ENCODE data around the gene TBC1D14.

TBC1D14 gene

GRCh38 chr4:6873792-6874461 lies 35.7 kb upstream of the TBC1D14 start:
- H3K14ac ChIP-seq (ENCODE audit: low read length), result no peak overlapping the region
- H2BK120ac ChIP-seq (ENCODE audit: insufficient read depth, low read length, poor library complexity), result no peak overlapping the region
- no peak overlapping the region for H3K23ac ChIP-seq (ENCODE audit: low read length)
- WGBS (ENCODE audit: extremely low coverage, insufficient coverage, insufficient read length), result no CpG with 5 or more reads among the region's 3 CpGs
- H3K79me2 ChIP-seq (ENCODE audit: control insufficient read depth, insufficient read depth, low read length, poor library complexity), result no peaks in the 10 kb centered on the region
- H3K18ac ChIP-seq (ENCODE audit: low read length), result no peak overlapping the region
- no peaks in the 10 kb centered on the region for H3K27me3 ChIP-seq (ENCODE audit: insufficient read depth, low read length)
- no peak overlapping the region for H3K9ac ChIP-seq (ENCODE audit: low read length)
- H3K4ac ChIP-seq (ENCODE audit: low read depth, low read length), result no peak overlapping the region
- H3K9me3 ChIP-seq (ENCODE audit: insufficient read depth, low read depth, low read length), result peaks cover 2% of the 10 kb centered on the region
- no peak overlapping the region for H4K12ac ChIP-seq (ENCODE audit: low read depth, low read length)
- no peak overlapping the region for H3K27ac ChIP-seq (ENCODE audit: low read depth, low read length)
- H4K91ac ChIP-seq (ENCODE audit: low read depth, low read length), result no peak overlapping the region
- no peaks in the 10 kb centered on the region for H3K79me1 ChIP-seq (ENCODE audit: low read length)
- H2BK12ac ChIP-seq (ENCODE audit: low read length), result no peak overlapping the region
- H3K36me3 ChIP-seq (ENCODE audit: control insufficient read depth in 1 of 2, insufficient read depth in 2 of 2, low read length in 2 of 2), result peaks cover 43 to 52% of the 10 kb centered on the region in 2 experiments
- no peak overlapping the region for H2AK5ac ChIP-seq (ENCODE audit: low read length)
- H4K8ac ChIP-seq (ENCODE audit: low read depth, low read length), result no peak overlapping the region
- no peak overlapping the region for H3K4me3 ChIP-seq (ENCODE audit: low read depth, low read length)
- no peak overlapping the region for H2AFZ ChIP-seq (ENCODE audit: insufficient read depth, low read length, poor library complexity)
- DNase-seq, result peak; percentile 63 to 86
- no peak overlapping the region for H3K4me2 ChIP-seq (ENCODE audit: low read length)
- no peak overlapping the region for H2BK5ac ChIP-seq (ENCODE audit: low read depth, low read length, poor library complexity)
- peaks cover 2 to 4% of the 10 kb centered on the region in 2 experiments for H3K4me1 ChIP-seq (ENCODE audit: control insufficient read depth in 1 of 2, insufficient read depth in 2 of 2, low read length in 2 of 2)

- no peak overlapping the region for H3K27ac ChIP-seq (ENCODE audit: low read depth, low read length)
- H3K9me3 ChIP-seq (ENCODE audit: insufficient read depth, low read depth, low read length), result peaks cover 2% of the 10 kb centered on the region
- H3K27me3 ChIP-seq (ENCODE audit: insufficient read depth, low read length), result no peaks in the 10 kb centered on the region
- H2BK5ac ChIP-seq (ENCODE audit: low read depth, low read length, poor library complexity), result no peak overlapping the region
- H3K4me2 ChIP-seq (ENCODE audit: low read length), result no peak overlapping the region
- H3K36me3 ChIP-seq (ENCODE audit: control insufficient read depth in 1 of 2, insufficient read depth in 2 of 2, low read length in 2 of 2), result peaks cover 50 to 61% of the 10 kb centered on the region in 2 experiments
- H3K79me1 ChIP-seq (ENCODE audit: low read length), result no peaks in the 10 kb centered on the region
- H3K4me1 ChIP-seq (ENCODE audit: control insufficient read depth in 1 of 2, insufficient read depth in 2 of 2, low read length in 2 of 2), result peaks cover 2 to 4% of the 10 kb centered on the region in 2 experiments
- no peak overlapping the region for H4K12ac ChIP-seq (ENCODE audit: low read depth, low read length)
- H2BK12ac ChIP-seq (ENCODE audit: low read length), result no peak overlapping the region
- whole genome bisulfite sequencing (ENCODE audit: extremely low coverage, insufficient coverage, insufficient read length), result no CpG with 5 or more reads among the region's 4 CpGs
- no peak overlapping the region for H3K23ac ChIP-seq (ENCODE audit: low read length)
- no peak overlapping the region for H3K4me3 ChIP-seq (ENCODE audit: low read depth, low read length)
- no peak overlapping the region for H3K4ac ChIP-seq (ENCODE audit: low read depth, low read length)
- H4K91ac ChIP-seq (ENCODE audit: low read depth, low read length), result no peak overlapping the region
- H2BK120ac ChIP-seq (ENCODE audit: insufficient read depth, low read length, poor library complexity), result no peak overlapping the region
- no peak overlapping the region for H3K14ac ChIP-seq (ENCODE audit: low read length)
- no peak overlapping the region for H2AK5ac ChIP-seq (ENCODE audit: low read length)
- H3K9ac ChIP-seq (ENCODE audit: low read length), result no peak overlapping the region
- no peak for DNase-seq
- no peak overlapping the region for H3K18ac ChIP-seq (ENCODE audit: low read length)
- H2AFZ ChIP-seq (ENCODE audit: insufficient read depth, low read length, poor library complexity), result no peak overlapping the region
- H3K79me2 ChIP-seq (ENCODE audit: control insufficient read depth, insufficient read depth, low read length, poor library complexity), result no peaks in the 10 kb centered on the region
- no peak overlapping the region for H4K8ac ChIP-seq (ENCODE audit: low read depth, low read length)
These were observed 34.6 kb upstream of the TBC1D14 start for GRCh38 chr4:6874981-6875380.

GRCh38 chr4:6875431-6875831 lies 34.2 kb upstream of the TBC1D14 start:
- Histone ChIP-seq H3K23ac (ENCODE audit: low read length) (no peak overlapping the region), H4K91ac (ENCODE audit: low read depth, low read length) (no peak overlapping the region), H3K27me3 (ENCODE audit: insufficient read depth, low read length) (no peaks in the 10 kb centered on the region), H3K14ac (ENCODE audit: low read length) (no peak overlapping the region), H3K18ac (ENCODE audit: low read length) (no peak overlapping the region), H2BK120ac (ENCODE audit: insufficient read depth, low read length, poor library complexity) (no peak overlapping the region), H2BK5ac (ENCODE audit: low read depth, low read length, poor library complexity) (no peak overlapping the region), H3K9ac (ENCODE audit: low read length) (no peak overlapping the region), H2BK12ac (ENCODE audit: low read length) (no peak overlapping the region), H3K9me3 (ENCODE audit: insufficient read depth, low read depth, low read length) (peaks cover 2% of the 10 kb centered on the region), H3K27ac (ENCODE audit: low read depth, low read length) (no peak overlapping the region), H3K79me1 (ENCODE audit: low read length) (no peaks in the 10 kb centered on the region), H2AFZ (ENCODE audit: insufficient read depth, low read length, poor library complexity) (no peak overlapping the region), H3K4ac (ENCODE audit: low read depth, low read length) (no peak overlapping the region), H4K12ac (ENCODE audit: low read depth, low read length) (no peak overlapping the region), H3K79me2 (ENCODE audit: control insufficient read depth, insufficient read depth, low read length, poor library complexity) (no peaks in the 10 kb centered on the region), H3K36me3 (ENCODE audit: control insufficient read depth in 1 of 2, insufficient read depth in 2 of 2, low read length in 2 of 2) (peaks cover 52 to 61% of the 10 kb centered on the region in 2 experiments), H2AK5ac (ENCODE audit: low read length) (no peak overlapping the region), H3K4me3 (ENCODE audit: low read depth, low read length) (no peak overlapping the region), H4K8ac (ENCODE audit: low read depth, low read length) (no peak overlapping the region), H3K4me1 (ENCODE audit: control insufficient read depth in 1 of 2, insufficient read depth in 2 of 2, low read length in 2 of 2) (peaks cover 2 to 4% of the 10 kb centered on the region in 2 experiments), H3K4me2 (ENCODE audit: low read length) (no peak overlapping the region)
- no peak for DNase-seq
- no CpG with 5 or more reads among the region's 4 CpGs for WGBS (ENCODE audit: extremely low coverage, insufficient coverage, insufficient read length)

GRCh38 chr4:6876440-6876839 lies 33.2 kb upstream of the TBC1D14 start:
- no peak overlapping the region for H2AFZ ChIP-seq (ENCODE audit: insufficient read depth, low read length, poor library complexity)
- H3K4me3 ChIP-seq (ENCODE audit: low read depth, low read length), result no peak overlapping the region
- no peak overlapping the region for H3K23ac ChIP-seq (ENCODE audit: low read length)
- H4K8ac ChIP-seq (ENCODE audit: low read depth, low read length), result no peak overlapping the region
- DNase-seq, result no peak
- no peaks in the 10 kb centered on the region for H3K79me2 ChIP-seq (ENCODE audit: control insufficient read depth, insufficient read depth, low read length, poor library complexity)
- no peak overlapping the region for H3K14ac ChIP-seq (ENCODE audit: low read length)
- no peak overlapping the region for H4K91ac ChIP-seq (ENCODE audit: low read depth, low read length)
- no peak overlapping the region for H3K4ac ChIP-seq (ENCODE audit: low read depth, low read length)
- peaks cover 54 to 65% of the 10 kb centered on the region in 2 experiments for H3K36me3 ChIP-seq (ENCODE audit: control insufficient read depth in 1 of 2, insufficient read depth in 2 of 2, low read length in 2 of 2)
- WGBS (ENCODE audit: extremely low coverage, insufficient coverage, insufficient read length), result no CpG with 5 or more reads among the region's 5 CpGs
- H2BK120ac ChIP-seq (ENCODE audit: insufficient read depth, low read length, poor library complexity), result no peak overlapping the region
- H3K27me3 ChIP-seq (ENCODE audit: insufficient read depth, low read length), result no peaks in the 10 kb centered on the region
- H2BK5ac ChIP-seq (ENCODE audit: low read depth, low read length, poor library complexity), result no peak overlapping the region
- H4K12ac ChIP-seq (ENCODE audit: low read depth, low read length), result no peak overlapping the region
- H3K4me2 ChIP-seq (ENCODE audit: low read length), result no peak overlapping the region
- H2AK5ac ChIP-seq (ENCODE audit: low read length), result no peak overlapping the region
- H3K9ac ChIP-seq (ENCODE audit: low read length), result no peak overlapping the region
- H2BK12ac ChIP-seq (ENCODE audit: low read length), result no peak overlapping the region
- H3K18ac ChIP-seq (ENCODE audit: low read length), result no peak overlapping the region
- no peaks in the 10 kb centered on the region for H3K79me1 ChIP-seq (ENCODE audit: low read length)
- peaks cover 2 to 4% of the 10 kb centered on the region in 2 experiments for H3K4me1 ChIP-seq (ENCODE audit: control insufficient read depth in 1 of 2, insufficient read depth in 2 of 2, low read length in 2 of 2)
- peaks cover 2% of the 10 kb centered on the region for H3K9me3 ChIP-seq (ENCODE audit: insufficient read depth, low read depth, low read length)
- no peak overlapping the region for H3K27ac ChIP-seq (ENCODE audit: low read depth, low read length)

Measured in trophoblast cell (in vitro differentiated cells and primary cell).